Prostate gland (tissue), 2 donors: ENCODE results near the gene BICDL2. TPM values are rescaled to one million over a fixed set of nuclear protein-coding genes. Genes with fewer than 3 reads are reported as not detected.
"Not testable (repeated sequence)": the region's sequence is repeated elsewhere in the genome, so short reads cannot be mapped to it uniquely, and the experiment has no call there.

Source experiments
- DNase-seq: peaks from one replicate; pipeline ENCODE4 v3.0.0-alpha.2; 2019; ENCODE audit warnings: low spot score
- H3K27ac ChIP-seq, 2 donors: fragments of 200-600 bp; sonication (generic); 2 replicates each; pipeline ENCODE4 v1.5.1; 2017 to 2019
- H3K27me3 ChIP-seq: fragments of 200-600 bp; sonication (generic); replicated peaks from 2 replicates; pipeline ENCODE4 v1.5.1; 2019; ENCODE audit not compliant: insufficient read depth
- H3K36me3 ChIP-seq, 2 donors: fragments of 200-600 bp; sonication (generic); 1 replicate in 1 of 2; 2 replicates in 1 of 2; pipeline versions ENCODE4 v1.5.1 to v1.8.1; 2017 to 2019
- H3K4me1 ChIP-seq: fragments of 200-600 bp; sonication (generic); replicated peaks from 2 replicates; pipeline ENCODE4 v1.5.1; 2019
- H3K4me3 ChIP-seq, 2 donors: fragments of 200-600 bp; sonication (generic); 2 replicates each; pipeline ENCODE4 v1.5.1; 2017 to 2019
- H3K9me3 ChIP-seq: fragments of 200-600 bp; sonication (generic); 2 replicates; pipeline ENCODE4 v1.5.1; 2017
- CTCF ChIP-seq, 4 experiments: fragments of 200-600 bp in 2 of 4; fragments of 450-650 bp in 2 of 4; sonication (generic) in 2 of 4; IDR thresholded peaks; 1 replicate in 3 of 4; 2 replicates in 1 of 4; pipeline ENCODE4 v1.5.1; 2016 to 2019; ENCODE audit warnings: antibody characterized with exemption in 4 of 4, mild to moderate bottlenecking in 2 of 4, moderate library complexity in 2 of 4
- POLR2A ChIP-seq: fragments of 450-650 bp; IDR thresholded peaks from one replicate; pipeline ENCODE4 v1.6.1; 2016; ENCODE audit warnings: antibody characterized with exemption, mild to moderate bottlenecking
- POLR2AphosphoS5 ChIP-seq: sonication (generic); formaldehyde crosslinking; IDR thresholded peaks from one replicate; pipeline ENCODE4 v1.6.1; 2017; ENCODE audit warnings: antibody characterized with exemption
- WGBS: methylation state at CpG from one replicate; pipeline ENCODE4 v1.1.5; 2018; 5-methylcytosine and 5-hydroxymethylcytosine counted together
- intact Hi-C: fragments of 100-400 bp; cut with DNase I; formaldehyde crosslinking; loops from one replicate; pipeline ENCODE4 v1.14.2; 2022
- total RNA-seq, 2 donors: library from RNA; depleted of rRNA; stranded (reverse); fragments of >200 nt; gene quantifications; one replicate each; pipeline ENCODE4 v1.1.0, GENCODE V29; 2016

BICDL2 gene
- total RNA-seq, 2 donors from 2014 or later, result 54.6 to 59.6 TPM

GRCh38 chr16:3073448-3073847 lies 36.7 kb upstream of the BICDL2 start:
- Histone ChIP-seq H3K4me1 (no peaks in the 10 kb centered on the region), H3K27ac (no peak overlapping the region), H3K27me3 (no peaks in the 10 kb centered on the region), H3K36me3 (no peaks in the 10 kb centered on the region), H3K9me3 (no peaks in the 10 kb centered on the region), H3K4me3 (no peak overlapping the region)
- intact Hi-C loops, result no loop called here
- no peak for DNase-seq
- no peak for TF ChIP-seq POLR2A
- no peak for TF ChIP-seq CTCF (IDR thresholded peaks at IDR 0.05)
- TF ChIP-seq POLR2AphosphoS5, result no peak
- WGBS, result 91% methylated on average over 7 of the region's 7 CpGs

- DNase-seq, H3K27ac ChIP-seq, H3K4me3 ChIP-seq, H3K27me3 ChIP-seq, H3K4me1 ChIP-seq, H3K36me3 ChIP-seq, H3K9me3 ChIP-seq, intact Hi-C loops: not testable (repeated sequence)
- 65% methylated on average over 5 of the region's 18 CpGs for WGBS
Measured at GRCh38 chr16:3072576-3073263, 36.0 kb upstream of the BICDL2 start.

- H3K27me3 ChIP-seq, intact Hi-C loops, DNase-seq, H3K27ac ChIP-seq, H3K4me3 ChIP-seq, H3K9me3 ChIP-seq, H3K36me3 ChIP-seq, H3K4me1 ChIP-seq: not testable (repeated sequence)
- WGBS, result 58% methylated on average over 2 of the region's 4 CpGs
Measured at GRCh38 chr16:3072148-3072547, 35.4 kb upstream of the BICDL2 start.

GRCh38 chr16:3071655-3072054 lies 34.9 kb upstream of the BICDL2 start:
- no peaks in the 10 kb centered on the region for H3K27me3 ChIP-seq
- H3K4me3 ChIP-seq, result no peak overlapping the region
- TF ChIP-seq CTCF (IDR thresholded peaks at IDR 0.05) (no peak), POLR2A (no peak), POLR2AphosphoS5 (no peak)
- H3K27ac ChIP-seq, result no peak overlapping the region
- no peaks in the 10 kb centered on the region for H3K9me3 ChIP-seq
- WGBS, result 86% methylated on average over 7 of the region's 7 CpGs
- no peak for DNase-seq
- no peaks in the 10 kb centered on the region for H3K36me3 ChIP-seq
- intact Hi-C loops, result no loop called here
- no peaks in the 10 kb centered on the region for H3K4me1 ChIP-seq

GRCh38 chr16:3070608-3071111 lies 33.9 kb upstream of the BICDL2 start:
- Histone ChIP-seq H3K9me3 (no peaks in the 10 kb centered on the region), H3K4me3 (no peak overlapping the region), H3K4me1 (no peaks in the 10 kb centered on the region), H3K27me3 (no peaks in the 10 kb centered on the region), H3K27ac (no peak overlapping the region), H3K36me3 (no peaks in the 10 kb centered on the region)
- intact Hi-C loops, result no loop called here
- 87% methylated on average over 9 of the region's 9 CpGs for WGBS
- TF ChIP-seq POLR2A (no peak), POLR2AphosphoS5 (no peak), CTCF (IDR thresholded peaks at IDR 0.05) (no peak)
- no peak for DNase-seq

- 84% methylated on average over 10 of the region's 11 CpGs for WGBS
- H3K4me1 ChIP-seq, H3K27ac ChIP-seq, H3K9me3 ChIP-seq, H3K27me3 ChIP-seq, H3K4me3 ChIP-seq, H3K36me3 ChIP-seq, DNase-seq, intact Hi-C loops: not testable (repeated sequence)
Measured at GRCh38 chr16:3069146-3069545, 32.4 kb upstream of the BICDL2 start.
